ENCODE results near the gene GAB3.
"Not testable (repeated sequence)": the region's sequence is repeated elsewhere in the genome, so short reads cannot be mapped to it uniquely, and the experiment has no call there.

The GAB3 gene

GRCh38 chrX:154719132-154719675 lies 31.7 kb downstream of the GAB3 start:
- DNase-seq, result no peak

DNA sequence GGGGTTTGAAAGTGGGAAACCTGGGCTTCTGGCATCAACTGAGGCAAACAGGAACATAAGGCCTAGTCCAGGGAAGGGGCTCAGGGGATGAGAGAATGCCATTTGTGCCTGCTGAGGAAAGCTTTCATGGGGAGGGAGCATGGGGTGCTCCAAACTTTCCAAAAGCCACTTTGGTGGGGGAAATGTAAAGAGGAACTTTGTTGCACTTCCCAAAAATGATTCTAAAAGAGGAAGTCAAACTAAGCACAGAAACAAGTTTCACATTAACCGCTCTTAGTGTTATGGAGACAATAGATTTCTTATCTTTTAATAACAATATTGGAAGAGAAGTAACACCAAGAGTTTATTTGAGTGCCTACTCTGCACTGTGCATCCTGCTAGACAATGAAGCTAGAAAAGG lies 32.3 kb downstream of the GAB3 start:
- DNase-seq, result no peak

DNA sequence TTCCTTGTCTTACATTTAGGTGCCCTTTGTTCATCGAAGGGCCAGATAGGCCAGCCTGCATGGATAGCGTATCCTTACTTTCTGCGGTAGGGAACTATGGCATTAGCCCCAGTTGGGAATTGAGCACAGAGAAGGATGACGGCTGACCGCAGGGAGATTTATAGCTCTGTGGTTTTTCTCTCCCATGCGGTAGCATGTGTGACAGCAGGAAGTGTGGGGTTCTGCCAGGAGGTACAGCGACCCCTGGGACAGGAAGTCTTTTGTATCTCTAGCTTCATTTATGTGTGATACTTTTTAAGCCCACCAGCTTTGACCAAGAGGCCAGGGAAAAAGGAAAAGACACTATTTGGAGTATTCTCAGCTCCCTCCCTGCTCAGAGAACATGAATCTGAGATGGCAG lies 33.1 kb downstream of the GAB3 start:
- no peak for DNase-seq

DNA sequence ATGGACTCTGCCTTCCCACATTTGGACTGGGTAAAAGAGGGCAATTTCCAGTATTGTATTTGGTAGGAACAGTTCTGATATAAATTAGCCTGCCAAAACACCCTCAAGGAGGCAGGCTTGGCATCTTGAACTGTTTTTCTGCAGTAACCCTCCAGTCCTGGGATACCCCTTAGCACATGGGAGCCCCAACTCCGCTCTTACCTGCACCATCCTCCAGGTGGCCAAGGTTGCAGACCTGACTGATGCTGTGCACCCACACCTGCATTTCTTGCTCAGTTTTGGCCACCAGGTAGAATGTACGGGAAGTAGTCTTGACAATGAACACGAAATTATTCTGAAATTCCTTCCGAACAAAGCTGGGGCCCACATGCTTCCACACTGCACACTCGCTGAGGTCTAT lies 35.1 kb downstream of the GAB3 start:
- DNase-seq, result no peak

- no peak for DNase-seq
Measured at GRCh38 chrX:154714925-154715324, 36.0 kb downstream of the GAB3 start.

- no peak for DNase-seq
Measured at GRCh38 chrX:154712781-154713740, 37.8 kb downstream of the GAB3 start.

DNA sequence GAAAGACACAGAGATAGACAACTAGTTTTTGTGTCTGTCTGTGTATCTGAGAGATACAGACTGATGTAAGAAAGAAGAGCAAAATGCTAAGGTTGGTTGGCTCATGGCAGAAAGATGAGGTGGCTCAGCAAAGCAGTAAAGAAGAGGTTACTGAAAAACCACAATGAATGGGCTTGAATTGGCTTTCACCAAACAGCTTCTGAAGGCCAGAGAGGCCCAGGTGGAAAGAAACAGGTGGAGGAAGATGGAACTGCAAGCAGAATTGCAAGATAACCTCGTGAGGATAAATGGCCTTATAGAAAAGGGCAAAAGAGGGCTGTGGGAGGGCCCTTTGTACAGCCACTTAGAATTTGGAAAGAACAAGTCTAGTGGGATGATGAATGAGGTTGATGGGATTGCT lies 39.6 kb downstream of the GAB3 start:
- no peak for DNase-seq

DNA sequence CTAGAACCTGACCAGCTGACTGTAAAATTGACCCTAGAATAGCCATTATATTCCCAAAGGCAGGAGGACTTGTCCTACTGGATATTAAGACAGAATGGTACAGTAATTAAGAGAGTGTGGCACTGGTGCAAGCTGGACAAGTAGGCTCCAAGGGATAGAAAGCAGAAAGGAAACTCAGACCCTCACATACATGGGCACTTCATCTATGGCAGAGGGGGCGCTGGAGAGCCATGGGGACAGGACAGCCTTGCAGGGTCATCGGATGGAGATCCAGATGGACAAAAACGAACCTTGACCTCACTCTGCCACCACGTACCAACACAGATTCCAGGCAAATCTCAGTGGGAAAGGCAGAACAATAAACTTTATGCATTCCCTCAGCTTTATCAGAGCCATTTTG lies 40.6 kb downstream of the GAB3 start:
- no peak for DNase-seq

DNA sequence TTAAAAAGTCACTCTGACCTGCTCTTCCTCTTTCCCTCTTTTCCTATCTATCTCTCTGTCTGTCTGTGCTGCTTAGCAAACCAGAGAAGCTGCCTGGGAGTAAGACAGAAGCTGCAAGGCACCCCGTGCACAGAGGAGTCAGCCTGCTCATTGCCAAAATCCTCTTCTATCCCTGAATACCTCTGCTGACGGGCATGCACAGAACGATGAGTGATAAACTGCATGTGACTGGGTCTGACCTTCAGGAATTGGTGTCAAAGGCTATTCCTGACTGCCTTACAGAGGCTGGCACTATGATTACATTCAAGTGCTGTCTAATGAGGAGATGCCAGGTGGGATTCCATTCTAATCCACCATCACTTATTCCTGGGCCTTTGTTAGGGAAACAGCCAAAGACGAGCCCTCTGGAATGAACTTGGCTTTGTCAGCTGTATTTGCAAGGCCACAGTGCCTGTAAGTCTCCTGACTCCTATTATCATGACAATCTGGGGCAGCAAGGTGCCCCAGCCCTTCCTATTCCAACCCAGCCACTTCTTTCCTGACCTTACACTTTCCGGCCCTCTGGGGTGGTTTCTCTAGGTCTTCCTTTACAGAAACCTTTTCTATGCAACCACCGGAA lies 52.1 kb downstream of the GAB3 start:
- no peak for DNase-seq

DNA sequence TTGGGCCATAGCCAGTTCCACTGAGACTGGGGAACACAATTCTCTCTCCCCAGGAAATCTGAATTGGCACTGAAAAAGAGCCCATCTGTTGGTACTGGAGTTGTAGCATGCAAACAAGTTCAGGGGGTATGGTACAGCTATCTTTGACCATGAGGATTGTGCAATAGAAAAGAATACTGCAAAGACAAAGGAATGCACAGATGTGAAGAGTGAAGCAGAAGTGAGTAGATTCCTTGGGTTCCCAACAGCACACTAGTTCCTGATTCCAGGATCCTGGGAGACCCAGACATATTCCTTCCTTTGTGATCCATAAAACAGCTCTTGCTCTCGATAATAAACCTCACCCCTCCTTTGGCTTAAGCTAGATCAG lies 54.2 kb downstream of the GAB3 start:
- no peak for DNase-seq

DNA sequence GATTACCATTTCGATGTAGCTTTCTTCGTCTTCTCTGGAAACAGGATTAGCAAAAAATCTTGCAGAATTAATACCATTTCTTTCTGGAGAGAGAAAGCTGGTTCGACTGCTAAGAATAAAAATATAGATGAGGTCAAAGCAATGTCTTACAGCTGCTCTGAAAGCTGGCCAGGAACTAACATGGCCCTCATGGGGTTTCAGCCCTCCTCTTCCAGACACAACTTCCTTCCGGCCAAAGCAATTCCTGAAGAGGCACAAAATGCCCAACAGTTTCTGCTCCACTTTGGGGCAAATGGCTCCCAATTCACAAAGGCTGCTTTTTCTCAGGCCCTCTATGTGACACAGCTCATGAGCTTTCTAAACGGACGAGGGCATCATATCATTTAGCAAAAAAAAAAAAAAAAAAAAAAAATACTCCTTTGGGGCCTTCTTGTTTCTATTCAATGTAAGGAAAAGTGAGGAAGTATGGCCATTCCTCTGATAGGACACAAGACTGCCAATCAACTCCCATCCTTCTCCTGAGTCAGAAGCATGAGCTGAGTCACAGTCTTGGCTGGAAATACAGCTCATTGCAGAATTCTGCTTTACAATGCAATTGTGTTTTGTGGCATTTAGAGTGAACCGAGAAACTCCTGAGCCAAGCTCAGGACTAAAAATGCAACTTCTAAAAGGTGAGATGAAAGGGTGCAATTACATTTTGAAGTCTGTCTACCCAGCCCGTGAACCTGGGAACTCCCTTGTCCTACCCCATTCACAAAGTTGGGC lies 54.8 kb downstream of the GAB3 start:
- no peak for DNase-seq

- no peak for DNase-seq
Measured at GRCh38 chrX:154693394-154693793, 57.5 kb downstream of the GAB3 start.

DNA sequence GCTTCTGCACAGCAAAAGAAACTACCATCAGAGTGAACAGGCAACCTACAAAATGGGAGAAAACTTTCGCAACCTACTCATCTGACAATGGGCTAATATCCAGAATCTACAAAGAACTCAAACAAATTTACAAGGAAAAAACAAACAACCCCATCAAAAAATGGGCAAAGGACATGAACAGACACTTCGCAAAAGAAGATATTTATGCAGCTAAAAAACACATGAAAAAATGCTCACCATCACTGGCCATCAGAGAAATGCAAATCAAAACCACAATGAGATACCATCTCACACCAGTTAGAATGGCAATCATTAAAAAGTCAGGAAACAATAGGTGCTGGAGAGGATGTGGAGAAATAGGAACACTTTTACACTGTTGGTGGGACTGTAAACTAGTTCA lies 60.4 kb downstream of the GAB3 start:
- not testable (repeated sequence) for DNase-seq

- DNase-seq, result not testable (repeated sequence)
Measured at GRCh38 chrX:154672084-154672483, 78.8 kb downstream of the GAB3 start.

- DNase-seq, result not testable (repeated sequence)
Measured at GRCh38 chrX:154670848-154671247, 80.0 kb downstream of the GAB3 start.

DNA sequence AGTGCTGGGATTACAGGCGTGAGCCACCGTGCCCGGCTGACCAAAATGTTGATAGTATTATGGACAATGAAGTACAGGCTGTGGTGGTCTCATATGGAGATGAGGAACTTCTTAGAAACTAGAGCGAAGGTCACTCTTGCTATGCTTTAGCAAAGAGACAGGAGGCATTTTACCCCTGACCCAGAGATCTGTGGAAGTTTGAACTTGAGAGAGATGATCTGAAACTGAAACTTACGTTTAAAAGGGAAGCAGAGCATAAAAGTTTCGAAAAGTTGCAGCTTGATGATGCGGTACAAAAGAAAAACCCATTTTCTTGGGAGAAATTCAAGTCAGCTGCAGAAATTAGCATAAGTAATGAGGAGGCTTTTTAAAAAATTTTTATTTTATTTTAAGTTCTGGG lies 89.0 kb downstream of the GAB3 start:
- DNase-seq, result no peak

- no peak for DNase-seq
Measured at GRCh38 chrX:154661170-154661569, 89.7 kb downstream of the GAB3 start.

- no peak for DNase-seq
Measured at GRCh38 chrX:154660541-154660940, 90.3 kb downstream of the GAB3 start.

DNA sequence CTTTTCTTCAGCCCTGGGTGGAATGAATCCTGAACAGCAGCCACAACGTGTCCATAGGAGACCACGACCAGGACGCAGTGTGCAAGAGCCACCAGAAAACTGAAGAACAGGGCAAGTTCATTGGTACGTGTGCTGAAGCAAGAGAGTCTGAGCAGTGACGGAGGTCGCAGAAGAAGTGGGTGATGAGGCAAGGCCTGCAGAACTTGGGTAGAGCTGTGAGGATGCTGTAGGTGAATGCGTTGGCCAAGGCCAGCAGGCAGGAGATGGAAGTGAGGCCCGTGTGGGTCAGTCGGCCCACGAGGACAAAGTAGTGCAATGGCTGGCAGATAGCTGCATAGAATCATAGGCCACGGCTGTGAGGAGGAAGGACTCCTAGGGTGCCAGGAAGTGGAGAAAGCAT lies 91.9 kb downstream of the GAB3 start:
- DNase-seq, result no peak

DNA sequence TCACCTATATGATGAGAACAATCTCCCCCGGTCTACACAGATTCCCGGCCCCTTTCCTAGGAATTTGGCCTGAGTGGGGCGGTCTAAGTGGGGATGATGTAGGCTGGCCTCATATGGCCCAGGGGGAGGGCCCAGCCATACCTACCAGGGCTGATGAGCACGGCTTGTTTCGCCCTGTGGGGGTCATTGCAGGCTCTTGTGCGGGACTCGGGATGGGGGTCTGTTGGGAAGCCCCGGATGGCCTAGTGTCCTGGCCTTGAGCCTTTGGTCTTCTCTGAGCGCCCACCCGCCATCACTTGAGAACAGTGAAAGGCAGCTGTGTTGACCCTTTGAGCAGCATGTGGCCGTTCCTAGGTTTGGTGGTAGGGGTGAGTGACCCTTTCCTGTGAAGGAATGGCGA lies 92.7 kb downstream of the GAB3 start:
- DNase-seq, result no peak

GRCh38 chrX:154657226-154657805 lies 93.6 kb downstream of the GAB3 start:
- DNase-seq, result no peak

- no peak for DNase-seq
Measured at GRCh38 chrX:154655786-154656185, 95.1 kb downstream of the GAB3 start.

GRCh38 chrX:154655346-154655745 lies 95.5 kb downstream of the GAB3 start:
- DNase-seq, result no peak

All from NCI-H1417 treated with DMSO at 0.1 percent for 48 hours (cell line).